Fibroblast of mammary gland (primary cell): ENCODE measurements around the gene APOL3.

ENCODE experiments used
- DNase-seq: peaks from one replicate; pipeline ENCODE4 v3.0.0-alpha.2; 2010; ENCODE audit warnings: low read depth
- H3K4me3 ChIP-seq: 2 replicates; pipeline ENCODE4 v1.5.1; 2011; ENCODE audit warnings: low read depth, mild to moderate bottlenecking, low read length, moderate library complexity; ENCODE audit not compliant: control insufficient read depth
- CTCF ChIP-seq: conservative IDR thresholded peaks from 2 replicates; pipeline ENCODE4 v1.5.1; 2011; ENCODE audit warnings: low read depth, low read length, inconsistent platforms; ENCODE audit not compliant: control insufficient read depth, insufficient read depth

Gene APOL3

GRCh38 chr22:36175892-36176291 lies 15.3 kb upstream of the APOL3 start:
- TF ChIP-seq CTCF: no peak
- no peak for DNase-seq
- no peak overlapping the region for H3K4me3 ChIP-seq

- DNase-seq: no peak
- no peak overlapping the region for H3K4me3 ChIP-seq
- TF ChIP-seq CTCF: no peak
Measured at GRCh38 chr22:36171941-36172340, 11.4 kb upstream of the APOL3 start.

- H3K4me3 ChIP-seq: no peak overlapping the region
- TF ChIP-seq CTCF: no peak
- DNase-seq: no peak
Measured at GRCh38 chr22:36166518-36167220, 6.1 kb upstream of the APOL3 start.

- no peak overlapping the region for H3K4me3 ChIP-seq
- no peak for DNase-seq
- no peak for TF ChIP-seq CTCF
Measured at GRCh38 chr22:36166086-36166485, 5.5 kb upstream of the APOL3 start.

GRCh38 chr22:36165141-36165540 lies 4.6 kb upstream of the APOL3 start:
- no peak for DNase-seq
- no peak overlapping the region for H3K4me3 ChIP-seq
- no peak for TF ChIP-seq CTCF

- H3K4me3 ChIP-seq: no peak overlapping the region
- TF ChIP-seq CTCF: no peak
- no peak for DNase-seq
Measured at GRCh38 chr22:36164621-36165020, 4.1 kb upstream of the APOL3 start.

- DNase-seq: no peak
- no peak overlapping the region for H3K4me3 ChIP-seq
- TF ChIP-seq CTCF: no peak
Measured at GRCh38 chr22:36163497-36163896, 2.9 kb upstream of the APOL3 start.
